Ascending aorta (tissue), 2 donors: ENCODE results near the gene STAG1. TPM values are rescaled to one million over a fixed set of nuclear protein-coding genes. Genes with fewer than 3 reads are reported as not detected.
"Not testable (repeated sequence)": the region's sequence is repeated elsewhere in the genome, so short reads cannot be mapped to it uniquely, and the experiment has no call there.

ENCODE experiments used
- DNase-seq, 2 donors: peaks; one replicate each; pipeline ENCODE4 v3.0.0-alpha.2; 2019; ENCODE audit warnings: low spot score in 2 of 2
- H3K27ac ChIP-seq, 2 donors: fragments of 200-600 bp; sonication (generic); one replicate each; pipeline ENCODE4 v1.5.1; 2016 to 2017; ENCODE audit warnings: mild to moderate bottlenecking in 1 of 2
- H3K27me3 ChIP-seq: fragments of 200-600 bp; sonication (generic); one replicate; pipeline ENCODE4 v1.5.1; 2017
- H3K36me3 ChIP-seq, 2 donors: fragments of 200-600 bp; sonication (generic); one replicate each; pipeline ENCODE4 v1.5.1; 2016
- H3K4me1 ChIP-seq, 2 donors: fragments of 200-600 bp; sonication (generic); one replicate each; pipeline ENCODE4 v1.5.1; 2016 to 2017; ENCODE audit warnings: mild to moderate bottlenecking in 1 of 2
- H3K4me3 ChIP-seq, 2 donors: fragments of 200-600 bp; sonication (generic); one replicate each; pipeline ENCODE4 v1.5.1; 2016 to 2017; ENCODE audit warnings: mild to moderate bottlenecking in 1 of 2
- H3K9me3 ChIP-seq, 2 donors: fragments of 200-600 bp; sonication (generic); one replicate each; pipeline ENCODE4 v1.5.1; 2016
- intact Hi-C: fragments of 100-400 bp; cut with DNase I; formaldehyde crosslinking; loops from one replicate; pipeline ENCODE4 v1.15.1; 2023
- total RNA-seq: library from RNA; depleted of rRNA; stranded (reverse); fragments of >200 nt; gene quantifications from one replicate; pipeline ENCODE4 v1.1.0, GENCODE V29; 2016
- TF ChIP-seq, protein P1 (sequence below), 3 experiments: fragments of 200-600 bp in 2 of 3; fragments of 450-650 bp in 1 of 3; sonication (generic) in 2 of 3; IDR thresholded peaks; one replicate each; pipeline ENCODE4 v1.5.1; 2016 to 2019; ENCODE audit warnings: antibody characterized with exemption in 3 of 3, mild to moderate bottlenecking in 1 of 3, moderate library complexity in 1 of 3

Gene STAG1
- total RNA-seq, 1 donor from 2014 or later = 27.2 TPM

DNA sequence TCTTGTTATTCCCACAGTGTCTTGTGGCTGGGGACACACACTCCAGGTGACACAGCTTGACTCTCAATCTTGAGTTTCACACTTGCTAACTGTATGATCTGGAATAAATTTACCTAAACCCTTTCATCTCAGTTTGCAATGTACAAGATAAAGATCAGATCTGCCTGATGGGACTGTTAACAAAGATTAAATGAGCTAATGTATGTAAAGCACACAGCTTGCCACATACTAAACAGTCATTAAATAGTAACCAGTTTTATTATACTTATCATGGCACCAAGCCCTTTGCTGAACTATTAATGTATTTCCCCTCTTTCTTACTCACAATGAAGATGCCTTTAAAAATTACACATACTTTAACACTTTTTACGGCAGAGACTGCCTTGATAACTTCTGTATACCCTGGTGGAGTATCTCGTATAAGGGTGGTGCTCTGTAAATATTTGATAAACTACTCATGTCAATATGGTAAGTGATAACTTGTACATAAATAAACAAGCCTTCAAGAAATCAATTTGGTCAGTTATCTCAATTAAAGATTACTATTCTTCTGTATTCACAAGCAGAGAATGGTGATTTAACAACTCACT, 184.5 kb downstream of the STAG1 start:
- DNase-seq = no peak
- Histone ChIP-seq H3K36me3 (peaks cover 0 to 16% of the 10 kb centered on the region in 2 donors), H3K9me3 (no peaks in the 10 kb centered on the region), H3K27me3 (no peaks in the 10 kb centered on the region), H3K4me3 (no peak overlapping the region), H3K27ac (no peak overlapping the region), H3K4me1 (no peaks in the 10 kb centered on the region)
- TF ChIP-seq, protein P1, sequence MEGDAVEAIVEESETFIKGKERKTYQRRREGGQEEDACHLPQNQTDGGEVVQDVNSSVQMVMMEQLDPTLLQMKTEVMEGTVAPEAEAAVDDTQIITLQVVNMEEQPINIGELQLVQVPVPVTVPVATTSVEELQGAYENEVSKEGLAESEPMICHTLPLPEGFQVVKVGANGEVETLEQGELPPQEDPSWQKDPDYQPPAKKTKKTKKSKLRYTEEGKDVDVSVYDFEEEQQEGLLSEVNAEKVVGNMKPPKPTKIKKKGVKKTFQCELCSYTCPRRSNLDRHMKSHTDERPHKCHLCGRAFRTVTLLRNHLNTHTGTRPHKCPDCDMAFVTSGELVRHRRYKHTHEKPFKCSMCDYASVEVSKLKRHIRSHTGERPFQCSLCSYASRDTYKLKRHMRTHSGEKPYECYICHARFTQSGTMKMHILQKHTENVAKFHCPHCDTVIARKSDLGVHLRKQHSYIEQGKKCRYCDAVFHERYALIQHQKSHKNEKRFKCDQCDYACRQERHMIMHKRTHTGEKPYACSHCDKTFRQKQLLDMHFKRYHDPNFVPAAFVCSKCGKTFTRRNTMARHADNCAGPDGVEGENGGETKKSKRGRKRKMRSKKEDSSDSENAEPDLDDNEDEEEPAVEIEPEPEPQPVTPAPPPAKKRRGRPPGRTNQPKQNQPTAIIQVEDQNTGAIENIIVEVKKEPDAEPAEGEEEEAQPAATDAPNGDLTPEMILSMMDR (IDR thresholded peaks at IDR 0.05) = no peak
- intact Hi-C loops = no loop called here

- H3K9me3 ChIP-seq, intact Hi-C loops, H3K27me3 ChIP-seq, H3K27ac ChIP-seq, H3K4me1 ChIP-seq, H3K4me3 ChIP-seq, DNase-seq: not testable (repeated sequence)
- peaks cover 0 to 16% of the 10 kb centered on the region in 2 donors for H3K36me3 ChIP-seq
Measured at GRCh38 chr3:136564962-136565361, 187.2 kb downstream of the STAG1 start.

DNA sequence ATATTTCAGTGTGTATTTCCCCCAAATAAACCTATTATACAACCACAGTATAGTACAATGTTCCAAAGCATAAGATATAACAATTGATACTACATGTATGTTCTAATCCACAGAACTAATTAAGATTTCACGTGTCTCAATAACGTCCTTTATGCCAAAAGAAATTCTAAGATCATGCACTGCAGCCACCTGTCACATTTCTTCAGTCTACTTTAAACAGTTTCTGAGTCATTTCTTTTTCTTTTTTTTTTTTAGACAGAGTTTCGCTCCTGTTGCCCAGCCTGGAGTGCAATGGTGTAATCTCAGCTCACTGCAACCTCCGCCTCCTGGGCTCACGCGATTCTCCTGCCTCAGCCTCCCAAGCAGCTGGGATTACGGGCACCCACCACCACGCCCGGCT, 190.2 kb downstream of the STAG1 start:
- no peak overlapping the region for H3K27ac ChIP-seq
- no peaks in the 10 kb centered on the region for H3K27me3 ChIP-seq
- TF ChIP-seq, protein P1 (IDR thresholded peaks at IDR 0.05) = no peak
- no peaks in the 10 kb centered on the region for H3K9me3 ChIP-seq
- no peaks in the 10 kb centered on the region for H3K4me1 ChIP-seq
- H3K4me3 ChIP-seq = no peak overlapping the region
- peaks cover 0 to 9% of the 10 kb centered on the region in 2 donors for H3K36me3 ChIP-seq
- intact Hi-C loops = no loop called here
- no peak for DNase-seq

- TF ChIP-seq, protein P1 (IDR thresholded peaks at IDR 0.05) = no peak
- Histone ChIP-seq H3K36me3 (peaks cover 0 to 3% of the 10 kb centered on the region in 2 donors), H3K27me3 (no peaks in the 10 kb centered on the region), H3K4me3 (no peak overlapping the region), H3K27ac (no peak overlapping the region), H3K4me1 (no peaks in the 10 kb centered on the region), H3K9me3 (no peaks in the 10 kb centered on the region)
- intact Hi-C loops = no loop called here
- no peak for DNase-seq
Measured at GRCh38 chr3:136559896-136560295, 192.3 kb downstream of the STAG1 start.

- not testable (repeated sequence) for H3K27me3 ChIP-seq, H3K4me1 ChIP-seq, H3K4me3 ChIP-seq, DNase-seq, H3K9me3 ChIP-seq, H3K27ac ChIP-seq, H3K36me3 ChIP-seq
- intact Hi-C loops = loop anchor here (5.0 to 10.0 kb wide), 2 partner anchors 203 to 465 kb away; partner anchors contain the start of gene STAG1
Measured at GRCh38 chr3:136549461-136549860, 202.7 kb downstream of the STAG1 start.

- intact Hi-C loops = loop anchor here (5.0 to 10.0 kb wide), 2 partner anchors 205 to 468 kb away; partner anchors contain the start of gene STAG1
Measured at GRCh38 chr3:136547293-136547692, 204.9 kb downstream of the STAG1 start.

More at GRCh38 chr3:136547293-136547692, 204.9 kb downstream of the STAG1 start:
- Histone ChIP-seq H3K36me3 (peaks cover 0 to 4% of the 10 kb centered on the region in 2 donors), H3K27me3 (no peaks in the 10 kb centered on the region), H3K9me3 (no peaks in the 10 kb centered on the region), H3K4me3 (no peak overlapping the region), H3K4me1 (peaks cover 0 to 2% of the 10 kb centered on the region in 2 donors), H3K27ac (no peak overlapping the region)
- TF ChIP-seq, protein P1 (IDR thresholded peaks at IDR 0.05) = no peak
- DNase-seq = no peak
